Transverse colon (tissue), 4 donors: ENCODE measurements around the gene CDK5. TPM values are rescaled to one million over a fixed set of nuclear protein-coding genes. Genes with fewer than 3 reads are reported as not detected.
A peak's percentile ranks its signal among the peaks of the same experiment; 100 is the strongest.

ENCODE experiments used
- DNase-seq: peaks from one replicate; pipeline ENCODE4 v3.0.0-alpha.2; 2019
- H3K27ac ChIP-seq, 4 donors: fragments of 200-600 bp; sonication (generic); 2 replicates each; pipeline ENCODE4 v1.5.1; 2016 to 2018; ENCODE audit warnings: inconsistent platforms in 4 of 4
- H3K27me3 ChIP-seq: fragments of 200-600 bp; sonication (generic); 2 replicates; pipeline ENCODE4 v1.5.1; 2017; ENCODE audit warnings: inconsistent platforms
- H3K36me3 ChIP-seq, 4 donors: fragments of 200-600 bp; sonication (generic); 2 replicates each; pipeline ENCODE4 v1.5.1; 2017 to 2019; ENCODE audit warnings: inconsistent platforms in 4 of 4
- H3K4me1 ChIP-seq, 4 donors: fragments of 200-600 bp; sonication (generic); 2 replicates each; pipeline ENCODE4 v1.5.1; 2017 to 2020; ENCODE audit warnings: inconsistent platforms in 4 of 4
- H3K4me3 ChIP-seq, 4 donors: fragments of 200-600 bp; sonication (generic); 1 replicate in 1 of 4; 2 replicates in 3 of 4; pipeline versions ENCODE4 v1.5.1 to v1.6.1; 2017 to 2019; ENCODE audit warnings: inconsistent platforms in 4 of 4
- H3K9me3 ChIP-seq, 2 donors: fragments of 200-600 bp; sonication (generic); 2 replicates each; pipeline ENCODE4 v1.5.1; 2017 to 2019; ENCODE audit warnings: inconsistent platforms in 2 of 2
- EP300 ChIP-seq: sonication (generic); formaldehyde crosslinking; IDR thresholded peaks from one replicate; pipeline ENCODE4 v1.6.1; 2017; ENCODE audit warnings: antibody characterized with exemption, low read depth
- POLR2A ChIP-seq: fragments of 450-650 bp; IDR thresholded peaks from one replicate; pipeline ENCODE4 v1.6.1; 2016; ENCODE audit warnings: antibody characterized with exemption, mild to moderate bottlenecking, moderate library complexity
- POLR2AphosphoS5 ChIP-seq, 3 donors: sonication (generic); formaldehyde crosslinking; IDR thresholded peaks; one replicate each; pipeline ENCODE4 v1.6.1; 2016; ENCODE audit warnings: antibody characterized with exemption in 3 of 3
- WGBS, 2 donors: methylation state at CpG; one replicate each; pipeline ENCODE4 v1.1.5; 2018; ENCODE audit warnings: low coverage in 1 of 2; 5-methylcytosine and 5-hydroxymethylcytosine counted together
- in situ Hi-C, 4 donors: fragments of 200-750 bp; cut with MboI; loops; one replicate each; pipeline versions ENCODE4 v1.15.0 to v1.15.1; 2017; ENCODE audit warnings: low sequenced_read_pairs in 3 of 4, low pct_ligation_motif_present in 1 of 4, low pct_unique_long_range_greater_than_20kb in 1 of 4
- intact Hi-C: fragments of 100-400 bp; cut with DNase I; formaldehyde crosslinking; loops from one replicate; pipeline ENCODE4 v1.15.1; 2023; ENCODE audit warnings: low total_unique reads
- total RNA-seq, 4 donors: library from RNA; depleted of rRNA; stranded (reverse); fragments of >200 nt; gene quantifications; one replicate each; pipeline ENCODE4 v1.1.0, GENCODE V29; 2016
- TF ChIP-seq, protein P1 (sequence below), 5 experiments: fragments of 200-600 bp in 3 of 5; fragments of 450-650 bp in 2 of 5; sonication (generic) in 3 of 5; IDR thresholded peaks; 1 replicate in 2 of 5; 2 replicates in 3 of 5; pipeline ENCODE4 v1.5.1; 2016 to 2017; ENCODE audit warnings: antibody characterized with exemption in 5 of 5, inconsistent platforms in 3 of 5, mild to moderate bottlenecking in 2 of 5, moderate library complexity in 1 of 5

The CDK5 gene
- total RNA-seq, 4 donors from 2014 or later, result 1.1 to 33.8 (median 10.7) TPM

DNA sequence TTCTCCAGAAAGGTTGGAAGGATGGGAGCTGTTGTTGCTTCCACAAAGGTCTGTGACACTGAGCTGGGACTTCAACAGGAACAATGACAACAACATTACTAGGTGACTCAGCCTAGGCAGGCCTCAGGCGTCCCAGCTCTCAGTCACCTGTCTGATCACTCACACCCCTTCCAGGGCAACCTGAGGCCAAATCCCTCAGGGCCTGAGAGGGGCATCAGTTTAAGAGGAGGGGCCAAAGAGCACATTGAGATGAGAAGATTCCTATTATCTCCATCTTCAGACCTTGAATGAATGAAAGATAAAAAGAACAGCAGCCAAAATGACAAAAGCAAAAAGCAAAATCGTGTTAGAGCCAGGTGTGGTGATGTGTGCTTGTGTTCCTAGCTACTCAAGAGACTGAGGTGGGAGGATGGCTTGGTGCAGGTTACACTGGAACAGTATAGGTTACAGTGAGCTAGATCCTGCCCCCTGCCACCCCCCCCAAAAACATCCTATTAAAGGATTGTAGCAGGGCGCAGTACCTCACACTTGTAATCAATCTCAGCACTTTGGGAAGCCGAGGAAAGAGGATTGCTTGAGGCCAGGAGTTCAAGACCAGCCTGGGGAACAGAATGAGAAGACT lies 33.2 kb downstream of the CDK5 start, which contains the start of gene ATG9B:
TSS of gene ATG9B (minus strand) at position 60 of the 622 bp plus-strand sequence. CDS start 71 bp downstream, outside the sequence.
- in situ Hi-C loops (no loop called here), intact Hi-C loops (no loop called here)
- DNase-seq, result no peak
- TF ChIP-seq EP300, result no peak
- TF ChIP-seq POLR2A, result no peak
- no peak for TF ChIP-seq POLR2AphosphoS5 (IDR thresholded peaks at IDR 0.05)
- TF ChIP-seq, protein P1, sequence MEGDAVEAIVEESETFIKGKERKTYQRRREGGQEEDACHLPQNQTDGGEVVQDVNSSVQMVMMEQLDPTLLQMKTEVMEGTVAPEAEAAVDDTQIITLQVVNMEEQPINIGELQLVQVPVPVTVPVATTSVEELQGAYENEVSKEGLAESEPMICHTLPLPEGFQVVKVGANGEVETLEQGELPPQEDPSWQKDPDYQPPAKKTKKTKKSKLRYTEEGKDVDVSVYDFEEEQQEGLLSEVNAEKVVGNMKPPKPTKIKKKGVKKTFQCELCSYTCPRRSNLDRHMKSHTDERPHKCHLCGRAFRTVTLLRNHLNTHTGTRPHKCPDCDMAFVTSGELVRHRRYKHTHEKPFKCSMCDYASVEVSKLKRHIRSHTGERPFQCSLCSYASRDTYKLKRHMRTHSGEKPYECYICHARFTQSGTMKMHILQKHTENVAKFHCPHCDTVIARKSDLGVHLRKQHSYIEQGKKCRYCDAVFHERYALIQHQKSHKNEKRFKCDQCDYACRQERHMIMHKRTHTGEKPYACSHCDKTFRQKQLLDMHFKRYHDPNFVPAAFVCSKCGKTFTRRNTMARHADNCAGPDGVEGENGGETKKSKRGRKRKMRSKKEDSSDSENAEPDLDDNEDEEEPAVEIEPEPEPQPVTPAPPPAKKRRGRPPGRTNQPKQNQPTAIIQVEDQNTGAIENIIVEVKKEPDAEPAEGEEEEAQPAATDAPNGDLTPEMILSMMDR (IDR thresholded peaks at IDR 0.05), result no peak
- Histone ChIP-seq H3K27ac (no peak within 1 kb of the TSS), H3K4me3 (no peak within 1 kb of the TSS), H3K4me1 (peaks cover 0 to 15% (median 13%) of the 10 kb centered on the region in 4 donors), H3K27me3 (peaks cover 20% of the 10 kb centered on the region), H3K9me3 (no peaks in the 10 kb centered on the region), H3K36me3 (no peaks in the 10 kb centered on the region)
- 46 to 75% methylated on average over 4 of the region's 4 CpGs for WGBS, 2 donors

DNA sequence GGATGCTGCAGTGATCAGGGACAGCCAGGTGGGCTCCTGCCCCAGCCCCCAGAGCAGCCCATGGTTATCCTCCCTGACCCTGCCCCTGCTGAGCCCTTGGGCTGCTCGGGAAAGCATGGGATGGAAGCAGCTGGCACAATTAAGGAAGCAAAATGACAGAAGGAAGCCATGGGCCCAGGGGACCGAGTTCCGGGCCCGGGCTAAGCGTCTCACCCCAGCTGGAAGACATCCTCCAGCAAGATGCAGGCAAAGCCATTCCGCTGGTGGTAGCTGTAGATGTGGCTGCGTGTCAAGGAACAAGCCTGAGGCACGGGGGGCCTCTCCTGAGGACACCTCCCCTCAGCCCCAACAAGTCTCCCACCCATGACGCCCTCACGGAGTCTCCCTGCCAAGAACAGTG lies 34.5 kb downstream of the CDK5 start:
- H3K4me3 ChIP-seq, result no peak overlapping the region
- DNase-seq, result no peak
- in situ Hi-C loops, result no loop called here
- 82% methylated on average over 8 of the region's 10 CpGs; no CpG with 5 or more reads in 1 of the 2 donors for WGBS, 2 donors
- peaks cover 7 to 18% (median 15%) of the 10 kb centered on the region in 4 donors for H3K4me1 ChIP-seq
- intact Hi-C loops, result no loop called here
- no peaks in the 10 kb centered on the region for H3K9me3 ChIP-seq
- TF ChIP-seq POLR2AphosphoS5 (IDR thresholded peaks at IDR 0.05), result no peak
- no peaks in the 10 kb centered on the region for H3K36me3 ChIP-seq
- H3K27me3 ChIP-seq, result peaks cover 34% of the 10 kb centered on the region
- H3K27ac ChIP-seq, result no peak overlapping the region

DNA sequence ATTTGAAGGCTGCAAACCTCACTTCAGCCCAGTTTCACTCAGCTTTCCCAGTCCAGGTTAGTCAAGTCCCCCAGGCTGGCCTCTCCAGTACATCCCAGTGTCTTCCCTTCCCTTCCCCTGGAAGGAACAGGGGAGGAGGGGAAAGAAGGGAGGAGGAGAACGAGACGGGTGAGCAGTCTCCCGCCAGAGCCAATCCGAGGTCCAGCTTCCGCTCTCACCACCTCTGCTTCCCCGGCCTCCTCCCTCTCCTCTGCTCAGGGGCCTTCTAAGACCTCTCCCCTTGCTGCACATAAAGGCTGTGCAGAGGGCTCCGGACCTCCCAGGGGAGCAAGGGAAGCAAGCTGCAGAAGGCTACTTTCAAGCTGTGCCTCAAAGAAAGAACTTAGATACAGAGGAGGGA lies 37.5 kb downstream of the CDK5 start:
- Histone ChIP-seq H3K27me3 (peaks cover 44% of the 10 kb centered on the region), H3K4me3 (no peak overlapping the region), H3K9me3 (no peaks in the 10 kb centered on the region), H3K4me1 (peaks cover 11 to 17% (median 15%) of the 10 kb centered on the region in 4 donors), H3K27ac (no peak overlapping the region), H3K36me3 (no peaks in the 10 kb centered on the region)
- intact Hi-C loops, result no loop called here
- no peak for DNase-seq
- TF ChIP-seq POLR2A (no peak), POLR2AphosphoS5 (IDR thresholded peaks at IDR 0.05) (no peak), EP300 (no peak)
- TF ChIP-seq, protein P1 (IDR thresholded peaks at IDR 0.05), result no peak
- WGBS, 2 donors, result 78% methylated on average over 7 of the region's 7 CpGs; no CpG with 5 or more reads in 1 of the 2 donors
- in situ Hi-C loops, result no loop called here

DNA sequence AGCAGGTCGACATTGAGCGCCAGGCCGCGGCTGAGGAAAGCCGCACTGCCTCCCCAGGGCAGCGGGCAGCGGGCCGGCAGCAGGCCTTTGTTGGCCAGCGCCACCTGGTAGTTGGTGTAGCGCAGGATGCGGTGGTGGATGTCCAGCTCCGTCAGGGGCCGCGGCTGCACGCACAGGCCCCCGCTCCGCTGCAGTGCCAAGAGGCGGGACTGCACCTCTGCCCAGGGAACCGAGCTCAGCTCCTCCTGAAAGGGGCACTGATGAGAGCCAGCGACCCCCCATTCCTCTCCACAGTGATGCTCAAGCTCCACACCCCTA lies 38.6 kb downstream of the CDK5 start:
- peak overlapping the region in 2 of 4 donors; percentile 23 to 43 for H3K4me3 ChIP-seq
- in situ Hi-C loops (no loop called here), intact Hi-C loops (no loop called here)

More for the DNA sequence above, 38.6 kb downstream of the CDK5 start:
- Histone ChIP-seq H3K36me3 (no peaks in the 10 kb centered on the region), H3K27me3 (peaks cover 44% of the 10 kb centered on the region), H3K9me3 (no peaks in the 10 kb centered on the region), H3K27ac (no peak overlapping the region), H3K4me1 (peaks cover 14 to 18% (median 17%) of the 10 kb centered on the region in 4 donors)
- WGBS, 2 donors, result 13 to 14% methylated on average over 2 to 6 of the region's 20 CpGs
- no peak for DNase-seq
- TF ChIP-seq, protein P1 (IDR thresholded peaks at IDR 0.05), result no peak
- TF ChIP-seq POLR2AphosphoS5 (IDR thresholded peaks at IDR 0.05) (no peak), POLR2A (no peak), EP300 (no peak)
